DOHH2 (cell line): ENCODE data around the gene BMP7.
"Not testable (repeated sequence)": the region's sequence is repeated elsewhere in the genome, so short reads cannot be mapped to it uniquely, and the experiment has no call there.

Experiments
- CTCF ChIP-seq: fragments of 200-600 bp; sonication (generic); IDR thresholded peaks from one replicate; pipeline ENCODE4 v1.5.1; 2014; ENCODE audit warnings: antibody characterized with exemption, mild to moderate bottlenecking, low read depth, low read length; ENCODE audit not compliant: poor library complexity, severe bottlenecking
- EZH2phosphoT487 ChIP-seq: fragments of 200-600 bp; sonication (generic); IDR thresholded peaks from 2 replicates; pipeline ENCODE4 v1.6.1; 2017; ENCODE audit warnings: borderline replicate concordance, mild to moderate bottlenecking, antibody characterized with exemption, low read length, moderate library complexity, mixed read lengths

DNA sequence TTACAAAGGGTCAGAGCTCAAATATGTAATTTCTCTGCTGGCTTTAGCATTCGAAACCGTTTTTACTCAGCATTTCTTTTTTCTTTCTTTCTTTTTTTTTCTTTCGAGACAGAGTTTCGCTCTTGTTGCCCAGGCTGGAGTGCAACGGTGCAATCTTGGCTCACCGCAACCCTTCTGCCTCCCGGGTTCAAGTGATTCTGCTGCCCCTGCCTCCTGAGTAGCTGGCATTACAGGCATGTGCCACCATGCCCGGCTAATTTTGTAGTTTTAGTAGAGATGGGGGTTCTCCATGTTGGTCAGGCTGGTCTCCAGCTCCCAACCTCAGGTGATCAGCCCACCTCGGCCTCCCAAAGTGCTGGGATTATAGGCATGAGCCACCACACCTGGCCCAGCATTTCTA, 108.7 kb downstream of the BMP7 start:
- not testable (repeated sequence) for TF ChIP-seq EZH2phosphoT487, CTCF
